DND-41 (cell line): ENCODE measurements around the gene RRP8.

ENCODE experiments used
- ATAC-seq: fragments of 200-7000 bp; cut with Tn5 transposase; 3 replicates; pipeline ENCODE4 v1.9.1; 2021; ENCODE audit warnings: low read depth; ENCODE audit not compliant: insufficient read depth
- DNase-seq: peaks from one replicate; pipeline ENCODE4 v3.0.0-alpha.2; 2020
- H2AFZ ChIP-seq: 2 replicates; pipeline ENCODE4 v1.6.0; 2012; ENCODE audit warnings: low read depth, low read length
- H3K27ac ChIP-seq: 2 replicates; pipeline ENCODE4 v1.5.1; 2012; ENCODE audit warnings: low read length, inconsistent platforms
- H3K27me3 ChIP-seq: fragments of 200-600 bp; sonication (generic); 2 replicates; pipeline ENCODE4 v1.6.0; 2012; ENCODE audit warnings: low read length, mild to moderate bottlenecking, inconsistent platforms; ENCODE audit not compliant: insufficient read depth, poor library complexity
- H3K36me3 ChIP-seq: 2 replicates; pipeline ENCODE4 v1.5.1; 2012; ENCODE audit warnings: low read length, inconsistent platforms; ENCODE audit not compliant: insufficient read depth
- H3K4me1 ChIP-seq: 2 replicates; pipeline ENCODE4 v1.5.1; 2012; ENCODE audit warnings: mild to moderate bottlenecking, low read length; ENCODE audit not compliant: insufficient read depth
- H3K4me2 ChIP-seq: 2 replicates; pipeline ENCODE4 v1.6.0; 2012; ENCODE audit warnings: mild to moderate bottlenecking, moderate library complexity, low read length, inconsistent platforms; ENCODE audit not compliant: insufficient read depth
- H3K4me3 ChIP-seq, 2 experiments: fragments of 200-600 bp in 1 of 2; shearing (Covaris generic) in 1 of 2; 2 replicates each; pipeline ENCODE4 v1.5.1; 2012 to 2016; ENCODE audit warnings: inconsistent platforms in 2 of 2, low read length in 2 of 2, mild to moderate bottlenecking in 2 of 2, low read depth in 1 of 2, moderate library complexity in 1 of 2
- H3K79me2 ChIP-seq: 2 replicates; pipeline ENCODE4 v1.6.0; 2012; ENCODE audit warnings: low read length, inconsistent platforms; ENCODE audit not compliant: insufficient read depth
- H3K9ac ChIP-seq: 2 replicates; pipeline ENCODE4 v1.6.0; 2012; ENCODE audit warnings: low read depth, mild to moderate bottlenecking, inconsistent platforms, low read length, moderate library complexity
- H3K9me3 ChIP-seq: 2 replicates; pipeline ENCODE4 v1.5.1; 2012; ENCODE audit warnings: low read length, moderate library complexity, mild to moderate bottlenecking, inconsistent platforms; ENCODE audit not compliant: insufficient read depth, severe bottlenecking
- H4K20me1 ChIP-seq: 2 replicates; pipeline ENCODE4 v1.6.0; 2012; ENCODE audit warnings: low read length; ENCODE audit not compliant: insufficient read depth
- CTCF ChIP-seq: IDR thresholded peaks from 2 replicates; pipeline ENCODE4 v1.5.1; 2012; ENCODE audit warnings: borderline replicate concordance, low read length, moderate library complexity, mild to moderate bottlenecking; ENCODE audit not compliant: poor library complexity, severe bottlenecking; ENCODE audit errors: extremely low read depth
- EZH2 ChIP-seq: IDR thresholded peaks from 3 replicates; pipeline ENCODE4 v1.6.1; 2012; ENCODE audit warnings: borderline replicate concordance, low read depth, mild to moderate bottlenecking, moderate library complexity, low read length, inconsistent platforms; ENCODE audit not compliant: severe bottlenecking

Gene RRP8

GRCh38 chr11:6650104-6650503 lies 46.7 kb upstream of the RRP8 start:
- no peak overlapping the region for H3K9ac ChIP-seq
- H3K4me1 ChIP-seq, result peaks cover 5% of the 10 kb centered on the region
- no peak for TF ChIP-seq CTCF
- TF ChIP-seq EZH2, result no peak
- no peak overlapping the region for H2AFZ ChIP-seq
- no peaks in the 10 kb centered on the region for H3K79me2 ChIP-seq
- no peak overlapping the region for H3K4me3 ChIP-seq
- ATAC-seq (no peak), DNase-seq (no peak)
- no peaks in the 10 kb centered on the region for H3K36me3 ChIP-seq
- H3K9me3 ChIP-seq, result no peaks in the 10 kb centered on the region
- H3K27ac ChIP-seq, result no peak overlapping the region
- H3K4me2 ChIP-seq, result no peak overlapping the region
- H4K20me1 ChIP-seq, result no peaks in the 10 kb centered on the region
- peaks cover 5% of the 10 kb centered on the region for H3K27me3 ChIP-seq

- Histone ChIP-seq H3K9me3 (no peaks in the 10 kb centered on the region), H4K20me1 (no peaks in the 10 kb centered on the region), H3K4me1 (peaks cover 5% of the 10 kb centered on the region), H3K79me2 (no peaks in the 10 kb centered on the region), H3K4me3 (no peak overlapping the region), H3K9ac (no peak overlapping the region), H3K4me2 (no peak overlapping the region), H2AFZ (no peak overlapping the region), H3K27ac (no peak overlapping the region), H3K27me3 (peaks cover 5% of the 10 kb centered on the region), H3K36me3 (no peaks in the 10 kb centered on the region)
- TF ChIP-seq CTCF (no peak), EZH2 (no peak)
- no peak for ATAC-seq
- DNase-seq, result no peak
Observed at GRCh38 chr11:6648501-6648900, 45.1 kb upstream of the RRP8 start.

GRCh38 chr11:6647836-6648235 lies 44.4 kb upstream of the RRP8 start:
- TF ChIP-seq CTCF (no peak), EZH2 (no peak)
- H3K4me1 ChIP-seq, result peaks cover 5% of the 10 kb centered on the region
- no peak for DNase-seq
- no peaks in the 10 kb centered on the region for H4K20me1 ChIP-seq
- H3K4me2 ChIP-seq, result no peak overlapping the region
- peaks cover 5% of the 10 kb centered on the region for H3K27me3 ChIP-seq
- H3K4me3 ChIP-seq, result no peak overlapping the region
- H3K79me2 ChIP-seq, result no peaks in the 10 kb centered on the region
- H2AFZ ChIP-seq, result no peak overlapping the region
- H3K9ac ChIP-seq, result no peak overlapping the region
- no peak for ATAC-seq
- H3K9me3 ChIP-seq, result no peaks in the 10 kb centered on the region
- no peaks in the 10 kb centered on the region for H3K36me3 ChIP-seq
- no peak overlapping the region for H3K27ac ChIP-seq

GRCh38 chr11:6646918-6647679 lies 43.7 kb upstream of the RRP8 start:
- Histone ChIP-seq H3K9me3 (no peaks in the 10 kb centered on the region), H3K4me2 (no peak overlapping the region), H3K27me3 (peaks cover 5% of the 10 kb centered on the region), H3K9ac (no peak overlapping the region), H3K27ac (no peak overlapping the region), H3K4me1 (peaks cover 5% of the 10 kb centered on the region), H3K79me2 (no peaks in the 10 kb centered on the region), H3K4me3 (no peak overlapping the region), H3K36me3 (no peaks in the 10 kb centered on the region), H4K20me1 (no peaks in the 10 kb centered on the region), H2AFZ (no peak overlapping the region)
- TF ChIP-seq EZH2 (no peak), CTCF (no peak)
- ATAC-seq (peak; percentile 70), DNase-seq (peak; percentile 33)
